ENCODE data around the gene ACSL1.

- TF ChIP-seq, protein P1, sequence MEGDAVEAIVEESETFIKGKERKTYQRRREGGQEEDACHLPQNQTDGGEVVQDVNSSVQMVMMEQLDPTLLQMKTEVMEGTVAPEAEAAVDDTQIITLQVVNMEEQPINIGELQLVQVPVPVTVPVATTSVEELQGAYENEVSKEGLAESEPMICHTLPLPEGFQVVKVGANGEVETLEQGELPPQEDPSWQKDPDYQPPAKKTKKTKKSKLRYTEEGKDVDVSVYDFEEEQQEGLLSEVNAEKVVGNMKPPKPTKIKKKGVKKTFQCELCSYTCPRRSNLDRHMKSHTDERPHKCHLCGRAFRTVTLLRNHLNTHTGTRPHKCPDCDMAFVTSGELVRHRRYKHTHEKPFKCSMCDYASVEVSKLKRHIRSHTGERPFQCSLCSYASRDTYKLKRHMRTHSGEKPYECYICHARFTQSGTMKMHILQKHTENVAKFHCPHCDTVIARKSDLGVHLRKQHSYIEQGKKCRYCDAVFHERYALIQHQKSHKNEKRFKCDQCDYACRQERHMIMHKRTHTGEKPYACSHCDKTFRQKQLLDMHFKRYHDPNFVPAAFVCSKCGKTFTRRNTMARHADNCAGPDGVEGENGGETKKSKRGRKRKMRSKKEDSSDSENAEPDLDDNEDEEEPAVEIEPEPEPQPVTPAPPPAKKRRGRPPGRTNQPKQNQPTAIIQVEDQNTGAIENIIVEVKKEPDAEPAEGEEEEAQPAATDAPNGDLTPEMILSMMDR (IDR thresholded peaks at IDR 0.05; ENCODE audit: poor library complexity, severe bottlenecking): peak; percentile 6
- TF ChIP-seq POLR2AphosphoS5 (IDR thresholded peaks at IDR 0.05) (peak; percentile 33), EZH2 (IDR thresholded peaks at IDR 0.05; ENCODE audit: borderline replicate concordance, insufficient read depth, low read length, poor library complexity, severe bottlenecking) (no peak)
These were observed at the start of gene ACSL1 for GRCh38 chr4:184825896-184826690.
